ENCODE data around the gene CHORDC1.
A peak's percentile ranks its signal among the peaks of the same experiment; 100 is the strongest.

CHORDC1 gene

GRCh38 chr11:90228056-90228455, 5.2 kb upstream of the CHORDC1 start:
- no peaks in the 10 kb centered on the region for H4K20me1 ChIP-seq (ENCODE audit: insufficient read depth, low read length, poor library complexity, severe bottlenecking)
- no peaks in the 10 kb centered on the region for H3K9me2 ChIP-seq (replicated peaks; ENCODE audit: low read depth, low read length)
- no peak overlapping the region for H3K4me2 ChIP-seq (ENCODE audit: low read depth, low read length, poor library complexity, severe bottlenecking)
- no peaks in the 10 kb centered on the region for H3F3A ChIP-seq (ENCODE audit: low read depth)
- H3K4me3 ChIP-seq (ENCODE audit: low read length, poor library complexity, severe bottlenecking), result no peak overlapping the region
- peaks cover 8% of the 10 kb centered on the region for H3K79me2 ChIP-seq (ENCODE audit: insufficient read depth, low read length)
- H3K36me3 ChIP-seq (ENCODE audit: insufficient read depth, low read length), result no peaks in the 10 kb centered on the region
- peaks cover 28% of the 10 kb centered on the region for H3K4me1 ChIP-seq (ENCODE audit: insufficient read depth, low read length, poor library complexity, severe bottlenecking)
- H3K27me3 ChIP-seq (ENCODE audit: insufficient read depth, low read length, poor library complexity, severe bottlenecking), result no peaks in the 10 kb centered on the region
- H3K9ac ChIP-seq (ENCODE audit: low read depth, low read length, poor library complexity, severe bottlenecking), result no peak overlapping the region
- H2AFZ ChIP-seq (ENCODE audit: low read length), result no peak overlapping the region
- TF ChIP-seq CTCF (conservative IDR thresholded peaks at IDR 0.05; ENCODE audit: low read length) (no peak), EZH2phosphoT487 (IDR thresholded peaks at IDR 0.05; ENCODE audit: borderline replicate concordance) (no peak)
- H3K9me3 ChIP-seq (ENCODE audit: insufficient read depth, low read depth, low read length), result no peaks in the 10 kb centered on the region

GRCh38 chr11:90223248-90223585, 368 bp upstream of the CHORDC1 start:
- Histone ChIP-seq H3K9me2 (replicated peaks; ENCODE audit: low read depth, low read length) (no peaks in the 10 kb centered on the region), H3K9ac (ENCODE audit: low read depth, low read length, poor library complexity, severe bottlenecking) (peak overlapping the region; percentile 80), H3K36me3 (ENCODE audit: insufficient read depth, low read length) (no peaks in the 10 kb centered on the region), H3F3A (ENCODE audit: low read depth) (no peaks in the 10 kb centered on the region), H3K79me2 (ENCODE audit: insufficient read depth, low read length) (peaks cover 54% of the 10 kb centered on the region), H3K27me3 (ENCODE audit: insufficient read depth, low read length, poor library complexity, severe bottlenecking) (no peaks in the 10 kb centered on the region), H3K4me3 (ENCODE audit: low read length, poor library complexity, severe bottlenecking) (peak overlapping the region; percentile 90), H3K4me1 (ENCODE audit: insufficient read depth, low read length, poor library complexity, severe bottlenecking) (peaks cover 55% of the 10 kb centered on the region), H4K20me1 (ENCODE audit: insufficient read depth, low read length, poor library complexity, severe bottlenecking) (peaks cover 45% of the 10 kb centered on the region), H3K4me2 (ENCODE audit: low read depth, low read length, poor library complexity, severe bottlenecking) (peak overlapping the region; percentile 83), H2AFZ (ENCODE audit: low read length) (peak overlapping the region; percentile 86), H3K9me3 (ENCODE audit: insufficient read depth, low read depth, low read length) (no peaks in the 10 kb centered on the region)
- TF ChIP-seq CTCF (conservative IDR thresholded peaks at IDR 0.05; ENCODE audit: low read length) (no peak), EZH2phosphoT487 (IDR thresholded peaks at IDR 0.05; ENCODE audit: borderline replicate concordance) (no peak)

- Histone ChIP-seq H3K9me3 (ENCODE audit: insufficient read depth, low read depth, low read length) (no peaks in the 10 kb centered on the region), H3K4me1 (ENCODE audit: insufficient read depth, low read length, poor library complexity, severe bottlenecking) (peaks cover 62% of the 10 kb centered on the region), H3K4me2 (ENCODE audit: low read depth, low read length, poor library complexity, severe bottlenecking) (peak overlapping the region; percentile 83), H3K27me3 (ENCODE audit: insufficient read depth, low read length, poor library complexity, severe bottlenecking) (no peaks in the 10 kb centered on the region), H3F3A (ENCODE audit: low read depth) (no peaks in the 10 kb centered on the region), H3K4me3 (ENCODE audit: low read length, poor library complexity, severe bottlenecking) (peak overlapping the region; percentile 90), H4K20me1 (ENCODE audit: insufficient read depth, low read length, poor library complexity, severe bottlenecking) (peaks cover 57% of the 10 kb centered on the region), H3K79me2 (ENCODE audit: insufficient read depth, low read length) (peaks cover 66% of the 10 kb centered on the region), H3K9me2 (replicated peaks; ENCODE audit: low read depth, low read length) (no peaks in the 10 kb centered on the region), H2AFZ (ENCODE audit: low read length) (0 out of 2 replicates have a peak overlapping the region, but pooled peaks have one; percentile 86), H3K9ac (ENCODE audit: low read depth, low read length, poor library complexity, severe bottlenecking) (peak overlapping the region; percentile 80), H3K36me3 (ENCODE audit: insufficient read depth, low read length) (no peaks in the 10 kb centered on the region)
- no peak for TF ChIP-seq CTCF (conservative IDR thresholded peaks at IDR 0.05; ENCODE audit: low read length)
Observed at GRCh38 chr11:90221803-90222458, 918 bp downstream of the CHORDC1 start.
